ENCODE measurements around the gene ENDOV. TPM values are rescaled to one million over a fixed set of nuclear protein-coding genes. Genes with fewer than 3 reads are reported as not detected.

ENDOV gene
- total RNA-seq, result 11.9 and 15.7 TPM in 2 replicates

DNA sequence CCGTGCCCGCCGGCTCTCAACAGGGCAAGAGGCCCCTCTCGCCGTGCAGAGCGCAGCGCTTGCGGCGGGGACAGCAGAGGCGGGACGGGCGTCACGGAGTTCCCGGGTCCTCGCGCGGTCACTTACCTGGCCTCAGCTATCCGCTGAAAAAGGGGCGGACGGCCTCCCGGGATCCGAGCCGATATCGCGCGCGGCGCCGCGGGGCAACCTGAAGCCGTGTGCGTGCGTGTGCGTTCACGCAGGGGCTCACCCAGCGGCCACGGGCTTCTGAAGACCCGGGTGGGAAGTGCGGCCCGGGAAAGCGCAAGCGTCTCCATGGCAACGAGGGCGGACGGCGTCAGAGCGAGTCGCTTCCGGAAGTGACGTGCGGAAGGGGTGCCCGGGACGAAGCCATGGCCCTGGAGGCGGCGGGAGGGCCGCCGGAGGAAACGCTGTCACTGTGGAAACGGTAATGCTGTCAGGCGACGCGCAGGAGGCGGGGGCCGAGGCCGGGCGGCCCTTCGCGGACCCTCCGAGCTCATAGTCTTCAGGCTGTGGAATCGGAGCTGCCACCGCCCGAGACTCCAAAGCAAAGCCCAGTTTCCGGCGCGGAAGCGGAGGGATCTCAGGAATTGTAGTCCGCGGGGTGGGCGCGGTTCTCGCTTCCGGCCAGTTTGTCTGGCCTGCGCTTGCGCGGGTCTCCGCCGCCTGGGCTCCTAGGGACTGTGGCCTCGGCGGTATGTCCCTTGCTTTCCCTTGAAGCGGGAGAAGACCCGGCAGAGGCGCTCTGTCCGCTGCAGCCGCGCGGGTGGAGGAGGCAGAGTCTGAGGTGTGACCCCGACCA, at the start of gene ENDOV:
Gene ENDOV, plus strand, starts transcription at position 365 of the 823 bp plus-strand sequence. Its CDS starts 28 bp downstream, at position 393.

DNA sequence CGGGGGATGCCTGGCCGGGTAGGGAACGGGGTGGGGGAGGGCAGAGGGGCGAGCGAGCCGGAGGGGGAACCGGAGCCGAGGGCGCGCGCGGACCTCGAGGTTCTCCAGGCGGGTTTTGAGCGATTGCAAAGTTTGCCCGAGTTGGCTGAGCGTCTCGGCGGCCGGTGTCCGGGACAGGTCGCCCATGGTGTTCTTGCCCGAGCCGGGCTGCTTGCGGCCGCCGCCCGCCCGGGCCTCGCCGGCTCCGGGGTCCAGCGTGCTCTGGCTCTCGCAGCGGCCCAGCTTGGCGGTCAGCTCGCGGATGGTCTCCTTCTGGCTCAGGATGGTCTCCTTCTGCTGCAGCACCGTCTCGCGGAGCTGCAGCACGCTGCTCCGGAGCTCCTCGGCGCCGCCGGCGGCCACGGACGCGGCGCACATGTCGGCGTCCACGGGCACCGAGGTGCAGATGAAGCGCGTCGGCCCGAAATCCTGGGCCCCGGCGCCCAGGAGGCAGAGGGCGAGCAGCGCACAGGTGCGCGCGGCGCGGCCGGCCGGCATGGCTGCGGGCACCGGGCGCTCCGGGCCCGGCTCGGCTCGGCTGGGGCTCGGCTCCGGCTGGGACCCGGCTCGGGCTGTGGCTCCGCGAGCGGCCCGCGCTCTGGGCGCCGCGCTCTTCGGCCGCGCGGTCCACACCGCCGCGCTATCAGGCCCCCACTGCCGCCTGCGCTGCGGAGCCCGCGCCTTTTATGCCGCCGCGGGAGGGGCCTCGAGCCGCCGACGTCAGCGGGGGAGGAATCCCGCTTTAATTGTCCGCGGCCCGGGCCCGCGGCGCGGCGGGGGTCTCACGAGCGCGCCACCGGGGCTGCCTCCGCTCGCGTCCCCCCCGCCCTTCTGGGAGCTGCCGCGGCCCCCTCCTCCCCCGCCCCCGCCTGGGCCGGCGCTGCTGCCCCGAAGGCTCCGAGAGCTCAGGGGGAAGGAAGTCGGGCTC, 61.2 kb downstream of the ENDOV start, which contains the start of gene NPTX1:
Gene NPTX1, minus strand, starts transcription at position 698 of the 967 bp plus-strand sequence. Its CDS starts 161 bp downstream, at position 537.

Other genes starting within 250 kb of the ENDOV start
- gene CARD14, start 245.1 kb upstream of the ENDOV start, total RNA-seq, result 0.13 and 0.44 TPM in 2 replicates
- gene SGSH, start 194.8 kb upstream of the ENDOV start, total RNA-seq, result 29.5 and 45.0 TPM in 2 replicates
- gene SLC26A11, start 194.7 kb upstream of the ENDOV start, total RNA-seq, result 13.4 and 16.5 TPM in 2 replicates
- 97.9 and 111 TPM in 2 replicates for gene RNF213, start 154.3 kb upstream of the ENDOV start, total RNA-seq
- gene NPTX1, start 61.4 kb downstream of the ENDOV start, total RNA-seq, result 0.15 and 0.33 TPM in 2 replicates
- gene RPTOR, start 129.7 kb downstream of the ENDOV start, total RNA-seq, result 25.4 and 27.6 TPM in 2 replicates

All from mammary microvascular endothelial cell (primary cell).